ENCODE results near the gene SPNS3.

The SPNS3 gene

GRCh38 chr17:4427505-4427904 is 6.2 kb upstream of the SPNS3 start:
- no peak for DNase-seq (ENCODE audit: low read depth in 3 of 3)

- no peak for DNase-seq (ENCODE audit: low read depth in 3 of 3)
Observed at GRCh38 chr17:4436381-4436780, 2.6 kb downstream of the SPNS3 start.

GRCh38 chr17:4436846-4437245 is 3.1 kb downstream of the SPNS3 start:
- no peak for DNase-seq (ENCODE audit: low read depth in 3 of 3)

- no peak for DNase-seq (ENCODE audit: low read depth in 3 of 3)
Observed at GRCh38 chr17:4438162-4438944, 4.6 kb downstream of the SPNS3 start.

- no peak for DNase-seq (ENCODE audit: low read depth in 3 of 3)
Observed at GRCh38 chr17:4440021-4440420, 6.3 kb downstream of the SPNS3 start.

- no peak for DNase-seq (ENCODE audit: low read depth in 3 of 3)
Observed at GRCh38 chr17:4440690-4441686, 7.2 kb downstream of the SPNS3 start.

- no peak for DNase-seq (ENCODE audit: low read depth in 3 of 3)
Observed at GRCh38 chr17:4442582-4442981, 8.8 kb downstream of the SPNS3 start.

- no peak for DNase-seq (ENCODE audit: low read depth in 3 of 3)
Observed at GRCh38 chr17:4443476-4443875, 9.7 kb downstream of the SPNS3 start.

GRCh38 chr17:4444782-4445473 is 11.2 kb downstream of the SPNS3 start:
- DNase-seq (ENCODE audit: low read depth in 3 of 3): no peak

GRCh38 chr17:4445731-4446130 is 12.0 kb downstream of the SPNS3 start:
- no peak for DNase-seq (ENCODE audit: low read depth in 3 of 3)

- DNase-seq (ENCODE audit: low read depth in 3 of 3): no peak
Observed at GRCh38 chr17:4446326-4447071, 12.8 kb downstream of the SPNS3 start.

GRCh38 chr17:4448197-4448980 is 14.6 kb downstream of the SPNS3 start:
- DNase-seq (ENCODE audit: low read depth in 3 of 3): no peak

- no peak for DNase-seq (ENCODE audit: low read depth in 3 of 3)
Observed at GRCh38 chr17:4449736-4450135, 16.0 kb downstream of the SPNS3 start.

GRCh38 chr17:4450710-4451316 is 17.1 kb downstream of the SPNS3 start:
- DNase-seq (ENCODE audit: low read depth in 3 of 3): no peak

- no peak for DNase-seq (ENCODE audit: low read depth in 3 of 3)
Observed at GRCh38 chr17:4453812-4454591, 20.3 kb downstream of the SPNS3 start.

- DNase-seq (ENCODE audit: low read depth in 3 of 3): no peak
Observed at GRCh38 chr17:4460661-4461060, 26.9 kb downstream of the SPNS3 start.

- DNase-seq (ENCODE audit: low read depth in 3 of 3): no peak
Observed at GRCh38 chr17:4463818-4464476, 30.2 kb downstream of the SPNS3 start.

GRCh38 chr17:4465786-4466185 is 32.0 kb downstream of the SPNS3 start:
- DNase-seq (ENCODE audit: low read depth in 3 of 3): no peak

- no peak for DNase-seq (ENCODE audit: low read depth in 3 of 3)
Observed at GRCh38 chr17:4467287-4467686, 33.5 kb downstream of the SPNS3 start.

All from stimulated activated CD4-positive, alpha-beta T cell treated with anti-CD3 and anti-CD28 coated beads, TNF-alpha, amount 100 ng/mL, for 4 hours (primary cell).